Osteoblast (primary cell): ENCODE results near the gene RSRC1. TPM values are rescaled to one million over a fixed set of nuclear protein-coding genes. Genes with fewer than 3 reads are reported as not detected.

ENCODE experiments used
- DNase-seq: peaks from one replicate; pipeline ENCODE4 v3.0.0; 2011; ENCODE audit warnings: low spot score, mixed read lengths; ENCODE audit not compliant: insufficient read length; ENCODE audit errors: missing footprints
- H2AFZ ChIP-seq: 2 replicates; pipeline ENCODE4 v1.6.0; 2011; ENCODE audit warnings: mild to moderate bottlenecking, low read length
- H3K27ac ChIP-seq: 2 replicates; pipeline ENCODE4 v1.5.1; 2011; ENCODE audit warnings: mild to moderate bottlenecking, low read depth, low read length, moderate library complexity
- H3K27me3 ChIP-seq: 2 replicates; pipeline ENCODE4 v1.6.0; 2012; ENCODE audit warnings: mild to moderate bottlenecking, control low read depth, inconsistent platforms, low read length, moderate library complexity; ENCODE audit not compliant: insufficient read depth
- H3K36me3 ChIP-seq: 2 replicates; pipeline ENCODE4 v1.5.1; 2011; ENCODE audit warnings: mild to moderate bottlenecking, low read length, control low read depth, moderate library complexity; ENCODE audit not compliant: insufficient read depth
- H3K4me1 ChIP-seq: 2 replicates; pipeline ENCODE4 v1.5.1; 2011; ENCODE audit warnings: mild to moderate bottlenecking, low read length, control low read depth, moderate library complexity; ENCODE audit not compliant: insufficient read depth
- H3K4me2 ChIP-seq: 2 replicates; pipeline ENCODE4 v1.6.0; 2011; ENCODE audit warnings: mild to moderate bottlenecking, low read length; ENCODE audit not compliant: insufficient read depth
- H3K4me3 ChIP-seq: fragments of 200-600 bp; sonication (generic); 3 replicates; pipeline ENCODE4 v1.5.1; 2012; ENCODE audit warnings: mild to moderate bottlenecking, low read length, inconsistent platforms; ENCODE audit not compliant: insufficient read depth
- H3K79me2 ChIP-seq: 2 replicates; pipeline ENCODE4 v1.6.0; 2012; ENCODE audit warnings: mild to moderate bottlenecking, low read length, control low read depth, inconsistent platforms; ENCODE audit not compliant: insufficient read depth
- H3K9me3 ChIP-seq: 2 replicates; pipeline ENCODE4 v1.5.1; 2011; ENCODE audit warnings: low read depth, low read length, control low read depth
- H4K20me1 ChIP-seq: 2 replicates; pipeline ENCODE4 v1.6.0; 2012; ENCODE audit warnings: mild to moderate bottlenecking, low read length, control low read depth; ENCODE audit not compliant: insufficient read depth
- total RNA-seq: library from RNA; depleted of rRNA; stranded (reverse); fragments of >200 nt; gene quantifications from 2 replicates; pipeline ENCODE4 v1.2.3, GENCODE V29; 2012
- TF ChIP-seq, protein P1 (sequence below): IDR thresholded peaks from 2 replicates; pipeline ENCODE4 v1.5.1; 2011; ENCODE audit warnings: mild to moderate bottlenecking, low read depth, low read length, moderate library complexity; ENCODE audit errors: extremely low read depth

RSRC1 gene
- total RNA-seq, 1 donor = 69.8 TPM

DNA sequence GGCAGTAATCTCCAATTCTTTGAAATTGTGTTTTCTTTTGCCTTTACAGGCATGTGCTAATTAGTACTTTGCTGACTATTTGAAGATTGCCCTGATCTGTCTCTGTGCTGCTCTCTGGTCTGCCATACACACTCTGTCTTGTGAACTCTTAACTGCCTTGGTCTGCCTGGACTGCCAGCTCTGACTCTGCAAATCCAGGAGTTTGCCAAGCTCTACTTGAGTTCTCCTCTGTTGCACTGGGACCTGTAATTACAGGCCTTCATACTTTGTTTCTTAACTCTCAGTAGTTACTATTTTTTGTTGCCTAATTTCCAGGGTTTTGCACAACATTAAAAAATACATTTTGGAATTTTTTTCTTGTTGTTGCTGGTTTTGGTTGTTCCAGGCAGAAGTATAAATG lies 155.0 kb downstream of the RSRC1 start:
- TF ChIP-seq, protein P1, sequence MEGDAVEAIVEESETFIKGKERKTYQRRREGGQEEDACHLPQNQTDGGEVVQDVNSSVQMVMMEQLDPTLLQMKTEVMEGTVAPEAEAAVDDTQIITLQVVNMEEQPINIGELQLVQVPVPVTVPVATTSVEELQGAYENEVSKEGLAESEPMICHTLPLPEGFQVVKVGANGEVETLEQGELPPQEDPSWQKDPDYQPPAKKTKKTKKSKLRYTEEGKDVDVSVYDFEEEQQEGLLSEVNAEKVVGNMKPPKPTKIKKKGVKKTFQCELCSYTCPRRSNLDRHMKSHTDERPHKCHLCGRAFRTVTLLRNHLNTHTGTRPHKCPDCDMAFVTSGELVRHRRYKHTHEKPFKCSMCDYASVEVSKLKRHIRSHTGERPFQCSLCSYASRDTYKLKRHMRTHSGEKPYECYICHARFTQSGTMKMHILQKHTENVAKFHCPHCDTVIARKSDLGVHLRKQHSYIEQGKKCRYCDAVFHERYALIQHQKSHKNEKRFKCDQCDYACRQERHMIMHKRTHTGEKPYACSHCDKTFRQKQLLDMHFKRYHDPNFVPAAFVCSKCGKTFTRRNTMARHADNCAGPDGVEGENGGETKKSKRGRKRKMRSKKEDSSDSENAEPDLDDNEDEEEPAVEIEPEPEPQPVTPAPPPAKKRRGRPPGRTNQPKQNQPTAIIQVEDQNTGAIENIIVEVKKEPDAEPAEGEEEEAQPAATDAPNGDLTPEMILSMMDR = no peak
- no peaks in the 10 kb centered on the region for H3K27me3 ChIP-seq
- H2AFZ ChIP-seq = no peak overlapping the region
- H3K4me3 ChIP-seq = no peak overlapping the region
- H3K4me2 ChIP-seq = no peak overlapping the region
- peaks cover 7% of the 10 kb centered on the region for H3K9me3 ChIP-seq
- H3K4me1 ChIP-seq = no peaks in the 10 kb centered on the region
- H3K36me3 ChIP-seq = no peaks in the 10 kb centered on the region
- H4K20me1 ChIP-seq = no peaks in the 10 kb centered on the region
- no peak for DNase-seq
- no peak overlapping the region for H3K27ac ChIP-seq
- H3K79me2 ChIP-seq = no peaks in the 10 kb centered on the region

DNA sequence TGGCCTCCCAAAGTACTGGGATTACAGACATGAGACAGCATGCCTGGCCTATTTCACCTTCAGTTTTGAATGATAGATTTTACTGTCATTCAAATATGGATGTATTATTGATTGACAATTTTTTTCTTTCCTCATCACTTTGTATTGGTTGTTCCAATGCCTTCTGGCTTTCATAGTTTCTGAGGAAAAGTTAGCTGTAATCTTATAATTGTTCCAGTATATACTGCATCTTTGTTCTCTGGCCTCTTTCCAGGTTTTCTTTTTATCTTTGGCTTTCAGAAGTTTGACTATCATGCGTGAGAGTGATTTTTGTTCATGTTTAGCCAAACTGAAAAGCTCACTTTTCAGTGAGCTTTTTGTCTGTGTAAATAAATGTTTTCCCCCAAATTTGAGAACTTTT lies 157.1 kb downstream of the RSRC1 start:
- Histone ChIP-seq H3K36me3 (no peaks in the 10 kb centered on the region), H3K79me2 (no peaks in the 10 kb centered on the region), H2AFZ (no peak overlapping the region), H3K4me2 (no peak overlapping the region), H3K27ac (no peak overlapping the region), H3K27me3 (no peaks in the 10 kb centered on the region), H3K4me1 (no peaks in the 10 kb centered on the region), H3K9me3 (peaks cover 7% of the 10 kb centered on the region), H3K4me3 (no peak overlapping the region), H4K20me1 (no peaks in the 10 kb centered on the region)
- no peak for DNase-seq
- TF ChIP-seq, protein P1 = no peak

DNA sequence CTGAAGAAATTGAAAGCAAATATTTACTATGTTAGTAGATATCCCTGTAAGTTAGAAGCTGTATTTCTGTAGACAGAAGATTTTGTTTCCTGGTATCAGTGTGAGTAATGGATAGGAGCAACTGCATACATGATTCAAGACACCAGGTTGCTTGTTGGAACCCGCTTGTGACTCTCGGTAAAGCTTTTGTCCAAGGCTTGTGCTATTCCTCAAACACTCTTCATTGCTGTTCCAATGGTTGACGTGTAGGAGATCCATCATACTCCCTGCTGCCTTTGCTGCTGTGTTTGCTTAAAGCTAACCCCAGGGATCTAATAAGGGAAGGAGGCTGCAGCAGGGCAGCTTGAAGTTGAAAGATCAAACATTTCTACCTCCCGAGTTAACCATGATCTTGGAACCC lies 160.1 kb downstream of the RSRC1 start:
- no peak for DNase-seq

DNA sequence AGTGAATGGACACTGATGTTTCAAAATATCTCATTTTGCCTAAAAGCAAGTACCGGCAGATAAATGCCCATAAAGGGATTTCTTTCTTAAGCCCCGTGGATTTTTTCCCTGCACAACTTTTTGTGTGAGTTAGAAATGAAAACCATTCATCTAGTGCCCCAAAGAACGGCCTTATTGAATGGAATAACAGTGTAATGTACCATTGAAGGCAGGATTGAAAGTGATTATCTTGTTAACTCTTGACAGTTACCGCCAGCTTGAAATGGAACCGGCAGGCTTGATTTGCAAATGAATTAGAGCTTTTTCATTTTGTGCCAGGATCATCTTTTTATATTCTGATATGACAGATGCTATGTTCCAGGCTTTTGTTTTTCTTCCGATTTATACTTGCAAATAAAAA lies 162.2 kb downstream of the RSRC1 start:
- TF ChIP-seq, protein P1 = no peak
- peaks cover 2% of the 10 kb centered on the region for H3K9me3 ChIP-seq
- no peaks in the 10 kb centered on the region for H3K27me3 ChIP-seq
- no peak overlapping the region for H3K4me2 ChIP-seq
- no peak overlapping the region for H3K27ac ChIP-seq
- H3K4me1 ChIP-seq = no peaks in the 10 kb centered on the region
- no peaks in the 10 kb centered on the region for H3K36me3 ChIP-seq
- no peaks in the 10 kb centered on the region for H3K79me2 ChIP-seq
- H4K20me1 ChIP-seq = no peaks in the 10 kb centered on the region
- no peak overlapping the region for H3K4me3 ChIP-seq
- H2AFZ ChIP-seq = no peak overlapping the region
- no peak for DNase-seq

More for the DNA sequence above, 160.1 kb downstream of the RSRC1 start:
- no peak overlapping the region for H3K4me2 ChIP-seq
- no peaks in the 10 kb centered on the region for H3K36me3 ChIP-seq
- no peaks in the 10 kb centered on the region for H3K79me2 ChIP-seq
- H3K4me3 ChIP-seq = no peak overlapping the region
- H3K9me3 ChIP-seq = peaks cover 7% of the 10 kb centered on the region
- no peaks in the 10 kb centered on the region for H3K4me1 ChIP-seq
- no peaks in the 10 kb centered on the region for H3K27me3 ChIP-seq
- no peaks in the 10 kb centered on the region for H4K20me1 ChIP-seq
- no peak overlapping the region for H2AFZ ChIP-seq
- TF ChIP-seq, protein P1 = no peak
- no peak overlapping the region for H3K27ac ChIP-seq
